M059J (cell line): ENCODE measurements around the gene DBN1. TPM values are rescaled to one million over a fixed set of nuclear protein-coding genes. Genes with fewer than 3 reads are reported as not detected.
A peak's percentile ranks its signal among the peaks of the same experiment; 100 is the strongest.

Experiments used
- DNase-seq: peaks from one replicate; pipeline ENCODE4 v3.0.0-alpha.2; 2012; ENCODE audit warnings: low read depth
- total RNA-seq: library from RNA; depleted of rRNA; stranded (reverse); fragments of >200 nt; shearing (Covaris generic); gene quantifications from 2 replicates; pipeline ENCODE4 v1.2.3, GENCODE V29; 2014

The DBN1 gene
- total RNA-seq, 1 experiment from 2014 or later = 121 TPM

- DNase-seq = peak; percentile 17
Observed at GRCh38 chr5:177474002-177474476, 605 bp upstream of the DBN1 start.

GRCh38 chr5:177472460-177473442 is 683 bp downstream of the DBN1 start:
- DNase-seq = peak; percentile 50

- DNase-seq = no peak
Observed at GRCh38 chr5:177471610-177472356, 1.7 kb downstream of the DBN1 start.

GRCh38 chr5:177470759-177471536 is 2.5 kb downstream of the DBN1 start:
- DNase-seq = peak; percentile 47

GRCh38 chr5:177469750-177470525 is 3.5 kb downstream of the DBN1 start:
- DNase-seq = no peak

GRCh38 chr5:177468685-177469628 is 4.5 kb downstream of the DBN1 start:
- DNase-seq = peak; percentile 31

- peak; percentile 17 for DNase-seq
Observed at GRCh38 chr5:177468329-177468684, 5.1 kb downstream of the DBN1 start.

GRCh38 chr5:177467436-177467835 is 6.0 kb downstream of the DBN1 start:
- no peak for DNase-seq

- no peak for DNase-seq
Observed at GRCh38 chr5:177466861-177467260, 6.6 kb downstream of the DBN1 start.

- no peak for DNase-seq
Observed at GRCh38 chr5:177465044-177465443, 8.4 kb downstream of the DBN1 start.

- no peak for DNase-seq
Observed at GRCh38 chr5:177462021-177462670, 11.3 kb downstream of the DBN1 start.

GRCh38 chr5:177459819-177460628 is 13.4 kb downstream of the DBN1 start:
- DNase-seq = no peak

- no peak for DNase-seq
Observed at GRCh38 chr5:177459357-177459756, 14.1 kb downstream of the DBN1 start.

GRCh38 chr5:177458912-177459350 is 14.5 kb downstream of the DBN1 start:
- peak; percentile 73 for DNase-seq

GRCh38 chr5:177457852-177458681 is 15.4 kb downstream of the DBN1 start:
- DNase-seq = no peak

- DNase-seq = peak; percentile 95
Observed at GRCh38 chr5:177456976-177457851, 16.2 kb downstream of the DBN1 start.

GRCh38 chr5:177456591-177456964 is 16.9 kb downstream of the DBN1 start:
- DNase-seq = no peak
